H1 (cell line): ENCODE data around the gene KRTAP12-2. TPM values are rescaled to one million over a fixed set of nuclear protein-coding genes. Genes with fewer than 3 reads are reported as not detected.

Experiments used
- KDM4A ChIP-seq: IDR thresholded peaks from one replicate; pipeline ENCODE4 v1.7.1; 2012; ENCODE audit warnings: low read depth, mild to moderate bottlenecking, moderate library complexity, low read length, inconsistent platforms; ENCODE audit not compliant: severe bottlenecking
- polyA plus RNA-seq, 7 experiments: library from polyadenylated mRNA; depleted of rRNA in 3 of 7; stranded (reverse) in 5 of 7; unstranded in 2 of 7; fragments of >200 nt in 5 of 7; fragments of 200-250 nt in 2 of 7; gene quantifications; 1 replicate in 5 of 7; 2 replicates in 1 of 7; 4 replicates in 1 of 7; pipeline versions ENCODE4 v1.2.1 to v1.2.3, GENCODE V29; 2011 to 2013; ENCODE audit warnings: missing spikeins in 2 of 7, mixed read lengths in 2 of 7
- total RNA-seq: library from RNA; stranded (reverse); fragmentation: NEBNext Ultra II Directional; extraction: Animal tissue kit (Norgen Biotek cat#: 25700); gene quantifications from 2 replicates; pipeline ENCODE4 v1.2.1, GENCODE V29; 2021

Gene KRTAP12-2
- total and polyA plus RNA-seq, 2 of the 8 experiments (the other 6 are each of a cell fraction or from before 2014, with no cell fraction given): 0.50 TPM; not detected in 1

- TF ChIP-seq KDM4A: no peak
- TF ChIP-seq, all 59 proteins: peak for 0
Observed at GRCh38 chr21:44714905-44715304, 48.2 kb upstream of the KRTAP12-2 start (continued).
